K562 (cell line): ENCODE results near the gene DLL4. TPM values are rescaled to one million over a fixed set of nuclear protein-coding genes. Genes with fewer than 3 reads are reported as not detected.
A peak's percentile ranks its signal among the peaks of the same experiment; 100 is the strongest.

ENCODE experiments used
- ATF1 ChIP-seq, 2 experiments: fragments of 450-650 bp in 1 of 2; IDR thresholded peaks; 2 replicates each; pipeline ENCODE4 v1.6.1; 2016; ENCODE audit warnings: missing compliant biosample characterization in 1 of 2, missing genetic modification characterization in 1 of 2
- CBFA2T3 ChIP-seq: fragments of 450-650 bp; IDR thresholded peaks from 2 replicates; pipeline ENCODE4 v1.6.1; 2017
- CTBP1 ChIP-seq: fragments of 450-650 bp; IDR thresholded peaks from 2 replicates; pipeline ENCODE4 v1.6.1; 2016; ENCODE audit warnings: borderline replicate concordance
- ELF2 ChIP-seq: fragments of 250-450 bp; sonication (Bioruptor Pico); IDR thresholded peaks from 2 replicates; pipeline ENCODE4 v1.5.0; 2021; ENCODE audit warnings: mild to moderate bottlenecking
- EP400 ChIP-seq: fragments of 450-650 bp; IDR thresholded peaks from 2 replicates; pipeline ENCODE4 v1.6.1; 2017; ENCODE audit warnings: antibody characterized with exemption, mild to moderate bottlenecking, moderate library complexity
- ESRRA ChIP-seq: fragments of 450-650 bp; IDR thresholded peaks from 2 replicates; pipeline ENCODE4 v1.6.1; 2014; ENCODE audit warnings: low read depth, mild to moderate bottlenecking, moderate library complexity, borderline replicate concordance
- ETV6 ChIP-seq, 3 experiments: fragments of 150-350 bp in 1 of 3; sonication (generic) in 1 of 3; formaldehyde crosslinking in 1 of 3; IDR thresholded peaks; 2 replicates each; pipeline versions ENCODE4 v1.6.1 to v1.8.0; 2014 to 2022; ENCODE audit warnings: borderline replicate concordance in 2 of 3, low read depth in 2 of 3, antibody characterized with exemption in 1 of 3, low read length in 1 of 3, mild to moderate bottlenecking in 1 of 3, missing genetic modification reagents in 1 of 3
- HNRNPLL ChIP-seq: fragments of 200-400 bp; formaldehyde crosslinking; IDR thresholded peaks from 2 replicates; pipeline ENCODE4 v1.6.1; 2017; ENCODE audit warnings: low read length, low read depth, mild to moderate bottlenecking; ENCODE audit not compliant: poor library complexity, severe bottlenecking
- LARP7 ChIP-seq: fragments of 450-650 bp; IDR thresholded peaks from 2 replicates; pipeline ENCODE4 v1.6.1; 2016
- LCOR ChIP-seq: sonication (generic); formaldehyde crosslinking; IDR thresholded peaks from 2 replicates; pipeline ENCODE4 v1.8.0; 2022; ENCODE audit warnings: mild to moderate bottlenecking, missing genetic modification reagents
- MTA3 ChIP-seq: fragments of 450-650 bp; formaldehyde crosslinking; IDR thresholded peaks from 2 replicates; pipeline ENCODE4 v1.6.1; 2017; ENCODE audit warnings: mild to moderate bottlenecking, borderline replicate concordance
- NCOR1 ChIP-seq: fragments of 450-650 bp; IDR thresholded peaks from 2 replicates; pipeline ENCODE4 v1.6.1; 2016; ENCODE audit warnings: mild to moderate bottlenecking, moderate library complexity
- POLR2B ChIP-seq: fragments of 450-650 bp; IDR thresholded peaks from 2 replicates; pipeline ENCODE4 v1.6.1; 2018; ENCODE audit warnings: low read depth; ENCODE audit not compliant: partially characterized antibody
- SNIP1 ChIP-seq: fragments of 450-650 bp; IDR thresholded peaks from 2 replicates; pipeline ENCODE4 v1.7.1; 2017; ENCODE audit warnings: low read depth, mild to moderate bottlenecking
- ZNF121 ChIP-seq: sonication (generic); formaldehyde crosslinking; conservative IDR thresholded peaks from 2 replicates; pipeline ENCODE4 v1.8.0; 2022; ENCODE audit warnings: missing genetic modification reagents
- ZNF175 ChIP-seq: fragments of 200-800 bp; sonication (Bioruptor generic); IDR thresholded peaks from 2 replicates; pipeline ENCODE4 v1.6.1; 2016; ENCODE audit warnings: low read depth, mild to moderate bottlenecking, missing genetic modification characterization, missing compliant biosample characterization
- ZSCAN32 ChIP-seq: fragments of 450-650 bp; formaldehyde crosslinking; IDR thresholded peaks from 2 replicates; pipeline ENCODE4 v1.4.0; 2020; ENCODE audit warnings: mild to moderate bottlenecking, moderate library complexity
- polyA plus RNA-seq, 8 experiments: library from polyadenylated mRNA; depleted of rRNA in 4 of 8; stranded (reverse) in 5 of 8; unstranded in 3 of 8; fragments of >200 nt; fragmentation: Nextera tagmentation in 2 of 8; fragmentation: Illumina TruSeq in 1 of 8; extraction: Ambion mirVana in 2 of 8; extraction: Trizol in 1 of 8; gene quantifications; 2 replicates each; pipeline versions ENCODE4 v1.2.1 to v1.2.3, GENCODE V29; 2011 to 2014; ENCODE audit warnings: inconsistent platforms in 1 of 8, missing spikeins in 1 of 8
- total RNA-seq, 7 experiments: library from RNA; depleted of rRNA in 6 of 7; stranded (reverse); fragments of >200 nt in 6 of 7; fragmentation: Illumina TruSeq in 2 of 7; extraction: Trizol in 2 of 7; gene quantifications; 2 replicates each; pipeline versions ENCODE4 v1.2.1 to v1.2.3, GENCODE V29; 2011 to 2021; ENCODE audit warnings: low replicate concordance in 1 of 7
- TF ChIP-seq, protein P1 (sequence below): sonication (generic); formaldehyde crosslinking; IDR thresholded peaks from 2 replicates; pipeline ENCODE4 v1.8.1; 2023; ENCODE audit warnings: mild to moderate bottlenecking, missing genetic modification reagents
- TF ChIP-seq, protein P2 (sequence below), 2 experiments: fragments of 450-650 bp; IDR thresholded peaks; 2 replicates each; pipeline ENCODE4 v1.6.1; 2016
- TF ChIP-seq, protein P3 (sequence below): fragments of 450-650 bp; IDR thresholded peaks from 2 replicates; pipeline ENCODE4 v1.6.1; 2014; ENCODE audit warnings: low read depth, mild to moderate bottlenecking, moderate library complexity, borderline replicate concordance

DLL4 gene
- total and polyA plus RNA-seq, 9 of the 15 experiments (the other 6 are each of a cell fraction or from before 2014, with no cell fraction given) = 0.04 to 1.1 (median 0.41) TPM; not detected in 1

DNA sequence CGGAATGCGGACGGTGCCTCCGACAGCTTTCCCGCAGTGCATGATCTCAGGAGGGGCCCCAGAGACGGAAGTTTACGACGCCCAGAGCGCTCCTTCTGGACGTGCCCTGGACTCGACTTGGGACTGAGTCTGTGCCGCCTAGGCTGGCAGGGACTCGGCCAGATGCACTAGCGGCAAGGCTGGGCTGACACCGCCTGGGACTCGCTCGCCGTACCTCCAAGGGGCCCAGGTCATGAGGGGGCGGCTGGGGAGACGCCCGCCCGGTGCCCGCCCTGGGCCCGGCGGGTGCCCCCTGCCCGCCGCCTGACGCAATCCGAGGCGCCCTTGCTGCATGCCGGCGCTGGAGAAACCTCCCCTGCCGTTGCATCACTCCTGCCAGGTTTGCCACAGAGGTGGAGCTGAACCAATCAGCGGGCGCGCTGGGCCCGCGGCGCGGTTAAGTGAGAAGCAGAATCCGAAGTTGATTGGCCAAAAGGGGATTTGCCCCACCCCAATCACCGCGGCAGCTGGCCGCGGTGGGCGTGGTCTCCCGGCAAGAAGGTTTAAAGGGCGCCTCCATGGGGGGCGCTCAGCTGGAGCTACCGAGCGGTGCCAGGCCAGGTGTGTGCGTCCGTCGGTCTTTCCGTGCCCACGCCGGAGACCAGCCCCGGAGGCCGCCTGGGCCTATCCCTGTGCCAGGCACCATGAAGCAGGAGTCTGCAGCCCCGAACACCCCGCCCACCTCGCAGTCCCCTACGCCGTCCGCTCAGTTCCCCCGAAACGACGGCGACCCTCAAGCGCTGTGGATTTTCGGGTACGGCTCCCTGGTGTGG, 24.0 kb downstream of the DLL4 start, which contains the start of gene CHAC1 (continued):
- TF ChIP-seq, protein P1, sequence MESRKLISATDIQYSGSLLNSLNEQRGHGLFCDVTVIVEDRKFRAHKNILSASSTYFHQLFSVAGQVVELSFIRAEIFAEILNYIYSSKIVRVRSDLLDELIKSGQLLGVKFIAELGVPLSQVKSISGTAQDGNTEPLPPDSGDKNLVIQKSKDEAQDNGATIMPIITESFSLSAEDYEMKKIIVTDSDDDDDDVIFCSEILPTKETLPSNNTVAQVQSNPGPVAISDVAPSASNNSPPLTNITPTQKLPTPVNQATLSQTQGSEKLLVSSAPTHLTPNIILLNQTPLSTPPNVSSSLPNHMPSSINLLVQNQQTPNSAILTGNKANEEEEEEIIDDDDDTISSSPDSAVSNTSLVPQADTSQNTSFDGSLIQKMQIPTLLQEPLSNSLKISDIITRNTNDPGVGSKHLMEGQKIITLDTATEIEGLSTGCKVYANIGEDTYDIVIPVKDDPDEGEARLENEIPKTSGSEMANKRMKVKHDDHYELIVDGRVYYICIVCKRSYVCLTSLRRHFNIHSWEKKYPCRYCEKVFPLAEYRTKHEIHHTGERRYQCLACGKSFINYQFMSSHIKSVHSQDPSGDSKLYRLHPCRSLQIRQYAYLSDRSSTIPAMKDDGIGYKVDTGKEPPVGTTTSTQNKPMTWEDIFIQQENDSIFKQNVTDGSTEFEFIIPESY = no peak; the same call in 1 of the 2 replicates
- TF ChIP-seq MTA3 (peak; percentile 98), LARP7 (no peak), ELF2 (CRISPR knock-in tag) (peak; percentile 38; the same call in 1 of the 2 replicates), ZNF121 (CRISPR knock-in tag) (no peak), EP400 (peak; percentile 95), NCOR1 (no peak), ZNF175 (CRISPR knock-in tag) (0 out of 2 replicates have a peak, but pooled peaks have one; percentile 14), HNRNPLL (peak; percentile 18), ESRRA (peak; percentile 69; the same call in 1 of the 2 replicates), ATF1 (CRISPR knock-in tag; IDR thresholded peaks at IDR 0.05) (0 out of 2 replicates have a peak, but pooled peaks have one; percentile 1), ATF1 (tag; IDR thresholded peaks at IDR 0.05) (peak; percentile 85), CTBP1 (peak; percentile 74), ETV6 (IDR thresholded peaks at IDR 0.05; ENCODE audit: borderline replicate concordance in 1 of 2, low read depth in 2 of 2, low read length in 1 of 2) (no peak), ETV6 (CRISPR knock-in tag; IDR thresholded peaks at IDR 0.05; ENCODE audit: borderline replicate concordance) (no peak), CBFA2T3 (no peak), LCOR (0 out of 2 replicates have a peak, but pooled peaks have one; percentile 58), SNIP1 (no peak), ZSCAN32 (CRISPR knock-in tag) (peak; percentile 88), POLR2B (peak; percentile 78)
- TF ChIP-seq, protein P2, sequence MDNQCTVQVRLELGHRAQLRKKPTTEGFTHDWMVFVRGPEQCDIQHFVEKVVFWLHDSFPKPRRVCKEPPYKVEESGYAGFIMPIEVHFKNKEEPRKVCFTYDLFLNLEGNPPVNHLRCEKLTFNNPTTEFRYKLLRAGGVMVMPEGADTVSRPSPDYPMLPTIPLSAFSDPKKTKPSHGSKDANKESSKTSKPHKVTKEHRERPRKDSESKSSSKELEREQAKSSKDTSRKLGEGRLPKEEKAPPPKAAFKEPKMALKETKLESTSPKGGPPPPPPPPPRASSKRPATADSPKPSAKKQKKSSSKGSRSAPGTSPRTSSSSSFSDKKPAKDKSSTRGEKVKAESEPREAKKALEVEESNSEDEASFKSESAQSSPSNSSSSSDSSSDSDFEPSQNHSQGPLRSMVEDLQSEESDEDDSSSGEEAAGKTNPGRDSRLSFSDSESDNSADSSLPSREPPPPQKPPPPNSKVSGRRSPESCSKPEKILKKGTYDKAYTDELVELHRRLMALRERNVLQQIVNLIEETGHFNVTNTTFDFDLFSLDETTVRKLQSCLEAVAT (IDR thresholded peaks at IDR 0.05) = peak in 1 of 2 experiments; percentile 77; a peak in 1 of 4 replicates
- TF ChIP-seq, protein P3, sequence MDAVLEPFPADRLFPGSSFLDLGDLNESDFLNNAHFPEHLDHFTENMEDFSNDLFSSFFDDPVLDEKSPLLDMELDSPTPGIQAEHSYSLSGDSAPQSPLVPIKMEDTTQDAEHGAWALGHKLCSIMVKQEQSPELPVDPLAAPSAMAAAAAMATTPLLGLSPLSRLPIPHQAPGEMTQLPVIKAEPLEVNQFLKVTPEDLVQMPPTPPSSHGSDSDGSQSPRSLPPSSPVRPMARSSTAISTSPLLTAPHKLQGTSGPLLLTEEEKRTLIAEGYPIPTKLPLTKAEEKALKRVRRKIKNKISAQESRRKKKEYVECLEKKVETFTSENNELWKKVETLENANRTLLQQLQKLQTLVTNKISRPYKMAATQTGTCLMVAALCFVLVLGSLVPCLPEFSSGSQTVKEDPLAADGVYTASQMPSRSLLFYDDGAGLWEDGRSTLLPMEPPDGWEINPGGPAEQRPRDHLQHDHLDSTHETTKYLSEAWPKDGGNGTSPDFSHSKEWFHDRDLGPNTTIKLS = peak; percentile 70
